ENCODE data around the gene LRRC7.
A peak's percentile ranks its signal among the peaks of the same experiment; 100 is the strongest.

The LRRC7 gene

GRCh38 chr1:69776555-69776954, 208.8 kb downstream of the LRRC7 start:
- DNase-seq (no peak), ATAC-seq (no peak)

DNA sequence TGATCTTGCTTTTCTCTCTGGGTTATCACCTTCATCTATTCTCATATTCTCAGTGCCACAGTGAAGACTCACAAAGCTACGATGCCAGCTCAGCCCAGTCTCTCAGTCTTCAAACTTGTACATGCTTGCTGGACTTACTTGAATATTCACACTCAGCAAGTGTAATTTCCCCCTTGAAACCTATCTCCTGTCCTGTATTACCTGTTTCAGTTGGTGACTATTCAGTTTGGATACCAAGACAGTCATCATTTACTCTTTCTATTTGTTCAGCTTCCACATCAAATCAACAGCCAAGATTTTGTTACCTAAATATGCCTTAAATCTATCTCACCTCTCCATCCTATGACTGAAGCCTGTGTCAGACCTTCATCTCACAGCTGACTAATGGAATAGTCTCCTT, 209.7 kb downstream of the LRRC7 start:
- DNase-seq, result no peak
- ATAC-seq, result no peak

GRCh38 chr1:69777971-69778370, 210.2 kb downstream of the LRRC7 start:
- DNase-seq, result no peak
- no peak for ATAC-seq

DNA sequence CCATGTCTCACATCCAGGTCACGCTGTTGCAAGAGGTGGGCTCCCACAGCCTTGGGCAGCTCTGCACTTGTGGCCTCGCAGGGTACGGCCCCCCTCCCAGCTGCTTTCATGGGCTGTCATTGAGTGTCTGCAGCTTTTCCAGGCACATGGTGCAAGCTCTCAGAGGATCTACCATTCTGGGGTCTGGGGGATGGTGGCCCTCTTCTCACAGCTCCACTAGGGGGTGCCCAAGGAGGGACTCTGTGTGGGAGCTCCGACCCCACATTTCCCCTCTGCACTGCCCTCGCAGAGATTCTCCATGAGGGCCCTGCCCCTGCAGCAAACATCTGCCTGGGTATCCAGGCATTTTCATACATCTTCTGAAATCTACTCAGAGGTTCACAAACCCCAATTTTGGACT, 219.4 kb downstream of the LRRC7 start:
- no peak for DNase-seq

GRCh38 chr1:69791311-69791710, 223.6 kb downstream of the LRRC7 start:
- ATAC-seq (no peak), DNase-seq (no peak)

More for the DNA sequence above, 219.4 kb downstream of the LRRC7 start:
- no peak for ATAC-seq

DNA sequence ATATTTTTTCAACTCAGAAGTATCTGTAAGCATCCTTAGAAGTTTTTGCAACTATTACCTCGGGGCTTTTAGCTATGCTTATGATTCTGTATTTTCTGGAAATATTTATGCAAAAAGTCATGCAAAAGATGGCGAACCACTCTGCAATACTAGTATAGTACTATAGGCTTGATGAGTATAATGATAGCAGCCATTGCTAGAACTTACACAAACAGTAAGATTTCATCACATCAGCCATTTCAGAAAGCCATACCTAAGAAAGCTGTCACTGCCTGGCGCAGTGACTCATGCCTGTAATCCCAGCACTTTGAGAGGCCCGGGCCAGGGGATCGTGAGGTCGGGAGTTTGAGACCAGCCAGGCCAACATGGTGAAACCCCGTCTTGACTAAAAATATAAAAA, 227.1 kb downstream of the LRRC7 start:
- DNase-seq (no peak), ATAC-seq (no peak)

- ATAC-seq (peak; percentile 55), DNase-seq (no peak)
These were observed 247.2 kb downstream of the LRRC7 start for GRCh38 chr1:69814926-69815325.

DNA sequence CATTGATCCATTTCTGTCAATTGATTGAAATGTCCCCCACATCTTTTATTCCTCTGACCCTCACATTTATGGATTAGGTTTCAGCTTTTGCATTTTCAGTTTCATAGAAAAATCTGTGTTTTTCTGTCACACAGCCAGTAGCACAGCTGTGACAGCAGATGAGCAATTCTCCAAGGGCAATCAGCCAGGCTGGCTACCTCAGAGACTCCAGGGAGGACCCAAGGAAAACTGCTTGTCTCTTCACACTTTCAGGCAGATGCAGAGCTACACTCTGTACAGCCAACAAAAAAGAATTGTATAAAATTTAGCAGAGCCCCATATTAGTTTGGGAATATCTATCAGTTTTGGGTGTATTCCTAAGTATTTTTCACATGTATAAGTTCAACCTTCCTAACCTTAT, 257.2 kb downstream of the LRRC7 start:
- no peak for ATAC-seq
- DNase-seq, result no peak

- no peak for DNase-seq
- ATAC-seq, result no peak
These were observed 260.0 kb downstream of the LRRC7 start for GRCh38 chr1:69827732-69828131.

- DNase-seq (no peak), ATAC-seq (no peak)
These were observed 265.8 kb downstream of the LRRC7 start for GRCh38 chr1:69833536-69833935.

DNA sequence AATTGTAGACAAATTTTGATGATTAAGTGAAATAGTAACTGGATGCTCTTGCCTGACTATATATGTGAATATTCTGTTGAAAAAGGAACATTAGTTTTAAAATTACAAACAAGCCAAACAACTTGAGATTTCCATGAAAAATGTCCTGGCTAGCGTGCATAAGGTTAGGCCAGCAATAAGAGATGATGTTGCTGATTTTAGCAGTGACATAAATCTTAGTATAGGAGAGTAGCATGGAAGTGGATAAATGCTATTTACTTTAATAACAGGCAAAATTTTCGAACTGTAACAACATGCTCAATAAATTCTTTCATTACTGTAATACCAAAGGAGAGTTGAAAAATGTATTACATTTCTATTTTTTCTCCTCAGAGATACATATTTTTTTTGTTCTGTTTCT, 266.6 kb downstream of the LRRC7 start:
- DNase-seq (no peak), ATAC-seq (no peak)

GRCh38 chr1:69835955-69836354, 268.2 kb downstream of the LRRC7 start:
- ATAC-seq (no peak), DNase-seq (no peak)

- DNase-seq (no peak), ATAC-seq (no peak)
These were observed 269.4 kb downstream of the LRRC7 start for GRCh38 chr1:69836971-69837636.

DNA sequence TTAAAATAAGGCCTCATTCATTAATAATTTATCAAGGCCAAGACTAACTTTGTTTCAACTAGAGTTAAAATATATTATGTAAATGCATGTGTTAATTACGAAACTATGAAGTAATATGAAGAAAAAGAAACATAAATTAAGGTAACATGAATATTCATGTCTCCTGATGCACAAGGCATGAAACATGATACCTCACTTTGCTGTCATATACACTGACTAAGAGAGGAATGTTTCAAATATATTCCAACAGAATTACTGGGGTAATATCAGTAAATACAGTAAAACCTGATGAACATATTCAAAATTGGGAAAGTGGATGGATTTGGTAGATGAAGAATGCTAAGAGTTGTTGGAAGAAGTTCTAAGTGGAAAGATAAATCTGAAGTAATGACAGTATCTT, 274.6 kb downstream of the LRRC7 start:
- ATAC-seq, result no peak
- DNase-seq, result no peak

GRCh38 chr1:69845655-69846054, 277.9 kb downstream of the LRRC7 start:
- DNase-seq, result no peak
- ATAC-seq, result no peak

DNA sequence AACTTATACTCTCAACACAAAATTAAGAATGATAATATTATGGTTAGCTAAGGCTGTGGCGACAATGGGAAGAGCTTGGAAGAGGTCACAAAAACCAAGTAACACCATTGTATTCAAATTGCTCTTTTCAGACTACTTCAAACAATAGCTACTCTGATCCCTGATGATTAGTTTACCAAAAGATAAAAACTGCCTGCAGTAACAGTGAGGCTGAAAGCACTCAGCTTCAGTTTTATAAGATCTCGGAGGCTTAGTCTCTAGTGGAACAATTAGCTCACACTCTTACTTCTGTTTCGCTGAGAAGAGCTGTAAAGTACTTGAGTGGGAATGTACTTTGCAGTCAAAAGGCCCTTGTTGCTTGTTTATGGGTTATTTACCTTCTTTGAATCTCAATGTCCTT, 278.5 kb downstream of the LRRC7 start:
- ATAC-seq, result no peak

GRCh38 chr1:69847670-69848069, 279.9 kb downstream of the LRRC7 start:
- ATAC-seq (no peak), DNase-seq (no peak)

More for the DNA sequence above, 278.5 kb downstream of the LRRC7 start:
- no peak for DNase-seq

GRCh38 chr1:69852151-69852550, 284.4 kb downstream of the LRRC7 start:
- no peak for DNase-seq
- no peak for ATAC-seq

GRCh38 chr1:69852706-69853105, 285.0 kb downstream of the LRRC7 start:
- no peak for ATAC-seq
- DNase-seq, result no peak

- no peak for DNase-seq
- no peak for ATAC-seq
These were observed 290.8 kb downstream of the LRRC7 start for GRCh38 chr1:69858534-69858933.

DNA sequence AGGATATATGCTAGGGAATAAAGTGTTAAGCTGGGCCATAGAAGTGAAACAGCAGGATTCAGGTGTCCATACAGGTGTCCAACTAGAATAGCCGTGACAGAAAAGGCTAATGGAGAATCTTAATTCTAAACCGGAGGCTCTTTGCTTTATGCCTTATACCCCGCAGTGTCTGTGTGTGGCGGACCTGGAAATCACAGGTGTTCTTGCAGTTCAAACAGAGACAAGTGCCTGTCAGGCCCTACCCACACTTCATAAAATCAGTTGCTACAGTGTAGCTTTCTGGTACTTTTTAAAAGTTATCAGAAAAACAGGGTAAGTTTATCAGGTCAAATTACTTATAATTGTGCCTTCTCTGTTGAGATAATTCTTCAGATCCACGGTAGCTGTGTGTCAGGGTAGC, 293.9 kb downstream of the LRRC7 start:
- ATAC-seq (no peak), DNase-seq (no peak)

DNA sequence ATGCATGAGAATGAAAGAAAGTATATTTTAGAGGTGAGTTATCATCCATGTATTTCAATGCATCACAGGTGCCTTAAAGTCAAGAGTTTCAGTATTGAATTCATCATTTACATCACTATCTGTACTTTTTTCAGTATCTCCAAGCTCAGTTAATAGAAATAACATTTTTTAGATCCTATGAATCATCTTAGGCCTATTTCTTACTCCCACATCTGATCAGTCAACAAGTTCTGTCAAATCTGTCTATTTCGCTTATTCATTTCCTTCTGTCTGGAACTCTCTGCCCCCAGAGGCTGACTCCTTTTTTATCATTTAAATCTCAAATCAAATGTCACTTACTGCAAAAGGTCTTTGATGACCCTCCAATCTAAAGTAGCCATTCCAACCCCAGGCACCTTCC, 295.2 kb downstream of the LRRC7 start:
- no peak for ATAC-seq
- DNase-seq, result no peak

- ATAC-seq (no peak), DNase-seq (no peak)
These were observed 296.0 kb downstream of the LRRC7 start for GRCh38 chr1:69863704-69864103.

- no peak for DNase-seq
- no peak for ATAC-seq
These were observed 303.7 kb downstream of the LRRC7 start for GRCh38 chr1:69871412-69871811.

DNA sequence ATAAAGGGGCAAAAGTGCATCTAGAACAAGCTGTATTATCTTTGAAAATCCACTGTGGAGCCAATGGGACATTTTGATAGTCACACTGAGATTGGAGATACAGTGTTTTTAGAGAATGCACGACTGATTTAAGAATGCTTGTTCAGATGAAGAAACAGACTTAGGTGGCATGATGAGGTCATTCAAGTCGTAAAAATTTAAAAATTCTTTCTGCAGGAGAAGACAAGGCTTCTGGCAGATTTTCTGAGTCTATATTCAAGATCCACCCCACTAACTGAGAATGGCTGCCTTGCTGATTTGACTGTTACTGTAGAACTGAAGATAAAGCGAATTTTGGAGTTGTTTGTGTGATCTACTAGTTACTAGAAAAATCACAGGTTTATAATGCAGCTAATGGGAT, 310.6 kb downstream of the LRRC7 start:
- no peak for DNase-seq
- ATAC-seq, result no peak
